ENCODE results near the gene MAD2L1BP.

Gene MAD2L1BP

DNA sequence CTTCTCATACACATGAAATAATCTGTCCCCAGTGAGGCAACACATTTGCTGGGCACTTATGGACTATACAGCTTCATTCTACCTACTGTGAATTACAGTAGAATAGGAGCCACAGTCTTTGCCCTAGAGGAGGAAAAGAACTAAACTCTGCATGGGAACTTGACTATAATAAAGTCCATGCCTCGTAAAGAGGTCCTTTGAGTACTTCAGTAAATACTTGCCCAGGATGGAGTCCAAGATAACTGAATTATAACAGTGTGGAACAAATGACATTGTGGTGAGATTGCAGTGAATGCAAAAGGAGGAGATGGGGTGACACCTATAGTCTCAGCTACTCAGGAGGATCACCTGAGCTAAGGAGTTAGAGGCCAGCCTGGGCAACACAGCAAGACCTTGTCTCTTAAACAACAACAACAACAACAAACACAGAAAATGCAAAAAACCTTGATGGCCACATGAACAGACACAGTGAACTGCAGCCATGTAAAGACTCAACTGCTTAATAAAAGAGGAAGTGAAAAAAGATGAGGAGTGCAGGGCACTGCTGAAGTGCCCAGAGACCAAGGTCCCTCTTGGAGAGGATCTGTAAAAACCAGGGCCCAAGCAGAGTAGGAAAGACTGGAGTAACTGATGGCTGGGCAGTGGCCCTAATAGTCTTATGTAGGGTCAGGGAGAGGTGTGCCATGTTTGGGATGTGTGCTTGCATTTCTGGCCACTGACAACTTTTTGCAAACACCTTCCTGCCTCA lies 48.2 kb downstream of the MAD2L1BP start:
- no peak for DNase-seq

DNA sequence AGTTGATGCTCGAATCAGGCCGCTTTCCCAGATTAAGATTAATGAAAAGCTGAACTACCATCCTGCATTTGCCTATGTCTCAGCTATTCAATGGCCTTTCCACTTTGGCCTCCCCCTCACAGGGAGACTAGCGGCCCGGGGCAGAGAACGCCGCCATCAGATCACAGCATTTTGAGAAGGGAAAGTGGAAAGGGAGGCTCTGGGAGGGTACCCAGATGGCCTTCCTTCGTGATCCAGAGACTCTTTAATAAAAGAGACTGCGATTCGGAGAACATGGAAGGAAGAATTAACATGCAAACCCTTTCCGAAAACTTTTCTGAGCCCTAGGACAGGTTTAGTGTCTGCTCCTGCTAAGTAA lies 51.4 kb downstream of the MAD2L1BP start:
- no peak for DNase-seq

DNA sequence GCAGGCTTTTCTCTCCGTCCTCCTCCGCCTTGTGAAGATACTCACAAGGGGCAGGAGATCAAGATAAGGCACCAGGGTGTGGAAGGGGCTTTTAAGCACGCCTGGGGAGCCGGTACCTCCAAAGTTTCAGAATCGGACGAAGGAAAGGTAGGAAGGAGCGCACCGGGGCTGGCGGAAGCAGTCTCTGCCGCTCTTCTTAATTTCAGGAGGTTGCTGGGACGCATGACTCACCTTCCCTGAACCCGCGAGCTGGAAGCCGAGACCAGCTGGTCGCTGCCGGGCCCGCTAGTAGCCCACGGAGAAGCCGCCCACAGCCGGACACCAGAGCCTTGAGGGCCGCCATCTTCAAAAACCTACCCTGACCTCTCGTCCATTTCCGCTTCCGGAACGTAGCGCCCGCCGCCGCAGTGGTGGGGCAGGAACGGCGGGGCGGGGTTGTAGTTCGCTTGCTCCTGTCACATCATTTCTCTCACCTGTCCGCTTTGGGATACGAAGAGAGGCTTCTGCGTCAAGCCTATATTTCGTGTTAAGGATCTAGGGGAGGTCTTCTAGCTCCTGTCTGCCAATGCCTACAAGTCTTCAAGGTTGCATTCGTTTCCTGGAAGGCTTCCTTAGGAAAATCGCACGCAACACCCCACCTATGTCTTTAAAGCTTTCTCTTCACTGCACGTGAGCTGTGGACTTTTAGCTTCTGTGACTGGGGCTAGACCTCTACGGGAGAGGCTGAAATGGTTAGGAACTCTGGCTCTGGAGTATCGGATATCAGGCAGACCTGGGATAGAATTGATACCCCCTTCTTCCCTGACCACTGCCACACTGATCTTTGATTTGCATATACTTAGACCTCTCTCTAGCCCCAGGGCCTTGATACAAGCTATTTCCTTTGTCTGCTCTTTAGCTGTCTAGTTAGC lies 52.1 kb downstream of the MAD2L1BP start, which contains the start of gene MRPS18A:
TSS of gene MRPS18A (minus strand) at position 355 of the 911 bp plus-strand sequence. CDS start at position 343, 12 bp downstream.
- peak; percentile 54 to 66 (median 62) for DNase-seq

DNA sequence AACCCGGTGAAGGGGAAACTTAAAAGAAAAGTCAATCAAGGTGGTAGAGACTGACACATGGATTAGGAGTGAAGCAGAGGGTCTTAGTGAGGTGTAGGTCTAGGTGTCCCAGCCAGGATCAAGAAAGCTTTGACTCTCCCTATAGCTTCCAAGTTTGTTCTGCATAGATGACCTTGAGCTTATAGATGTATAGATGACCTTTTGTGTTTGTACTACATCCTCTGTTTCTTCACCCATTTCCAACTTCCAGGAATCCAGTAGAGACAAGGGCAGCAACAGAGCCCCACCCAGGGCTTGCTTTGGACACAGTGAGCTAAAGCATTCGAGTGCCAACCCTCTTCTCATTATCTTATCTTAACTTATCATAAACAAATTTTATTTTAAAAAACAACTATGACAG lies 53.8 kb downstream of the MAD2L1BP start:
- no peak for DNase-seq

Measured in activated CD4-positive, CD25-positive, alpha-beta regulatory T cell (primary cell).